Sigmoid colon (tissue), 4 donors: Measurements from ENCODE around the gene SAMD10.

ENCODE experiments used
- EP300 ChIP-seq, 4 donors: sonication (generic); formaldehyde crosslinking; IDR thresholded peaks; one replicate each; pipeline ENCODE4 v1.6.1; 2017; ENCODE audit warnings: antibody characterized with exemption in 4 of 4
- POLR2A ChIP-seq, 2 donors: fragments of 450-650 bp; IDR thresholded peaks; one replicate each; pipeline ENCODE4 v1.6.1; 2016; ENCODE audit warnings: antibody characterized with exemption in 2 of 2, mild to moderate bottlenecking in 2 of 2, moderate library complexity in 2 of 2
- POLR2AphosphoS5 ChIP-seq, 4 donors: sonication (generic); formaldehyde crosslinking; IDR thresholded peaks; one replicate each; pipeline ENCODE4 v1.6.1; 2017; ENCODE audit warnings: antibody characterized with exemption in 4 of 4
- TF ChIP-seq, protein P1 (sequence below), 4 experiments: fragments of 450-650 bp in 3 of 4; fragments of 200-600 bp in 1 of 4; IDR thresholded peaks; one replicate each; pipeline ENCODE4 v1.5.1; 2016 to 2019; ENCODE audit warnings: antibody characterized with exemption in 4 of 4, mild to moderate bottlenecking in 3 of 4, moderate library complexity in 2 of 4

DNA sequence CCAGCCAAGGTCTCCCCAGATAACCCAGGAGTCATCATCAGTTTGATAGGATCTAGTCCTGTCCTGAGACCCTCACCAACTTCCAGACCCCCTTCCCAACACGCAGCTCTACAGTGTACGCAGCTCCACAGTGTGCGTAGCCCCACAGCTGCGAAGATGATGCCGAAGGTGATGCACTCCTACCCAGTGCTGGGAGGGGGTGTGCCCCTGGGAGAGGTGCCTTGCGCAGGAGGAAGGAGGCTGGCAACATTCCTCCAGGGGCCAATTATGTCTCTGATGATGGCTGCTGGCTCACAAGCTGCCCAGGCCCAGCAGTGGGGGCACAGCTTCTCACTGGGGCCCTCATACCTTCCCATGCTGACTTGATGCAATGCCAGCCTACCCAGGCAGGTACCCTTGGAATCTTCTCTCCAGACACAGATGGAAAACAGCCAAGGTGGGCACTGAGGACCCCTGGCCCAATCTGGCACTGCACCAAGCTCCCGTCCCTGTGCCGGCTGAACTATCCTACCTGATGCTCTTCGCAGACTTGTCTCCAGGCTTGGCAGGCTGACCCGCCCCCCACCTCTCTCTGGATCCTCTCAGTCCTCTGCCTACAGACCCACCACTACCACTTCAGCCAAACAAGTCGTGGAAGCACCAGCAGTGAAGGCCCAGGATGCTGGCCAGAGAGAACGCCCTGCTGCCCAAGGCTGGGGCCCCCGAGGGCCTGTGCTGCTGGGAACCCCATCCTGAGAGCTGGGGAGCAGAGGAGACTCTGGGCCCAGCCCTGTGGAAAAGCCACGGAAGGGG, 11.1 kb downstream of the SAMD10 start:
- TF ChIP-seq, protein P1, sequence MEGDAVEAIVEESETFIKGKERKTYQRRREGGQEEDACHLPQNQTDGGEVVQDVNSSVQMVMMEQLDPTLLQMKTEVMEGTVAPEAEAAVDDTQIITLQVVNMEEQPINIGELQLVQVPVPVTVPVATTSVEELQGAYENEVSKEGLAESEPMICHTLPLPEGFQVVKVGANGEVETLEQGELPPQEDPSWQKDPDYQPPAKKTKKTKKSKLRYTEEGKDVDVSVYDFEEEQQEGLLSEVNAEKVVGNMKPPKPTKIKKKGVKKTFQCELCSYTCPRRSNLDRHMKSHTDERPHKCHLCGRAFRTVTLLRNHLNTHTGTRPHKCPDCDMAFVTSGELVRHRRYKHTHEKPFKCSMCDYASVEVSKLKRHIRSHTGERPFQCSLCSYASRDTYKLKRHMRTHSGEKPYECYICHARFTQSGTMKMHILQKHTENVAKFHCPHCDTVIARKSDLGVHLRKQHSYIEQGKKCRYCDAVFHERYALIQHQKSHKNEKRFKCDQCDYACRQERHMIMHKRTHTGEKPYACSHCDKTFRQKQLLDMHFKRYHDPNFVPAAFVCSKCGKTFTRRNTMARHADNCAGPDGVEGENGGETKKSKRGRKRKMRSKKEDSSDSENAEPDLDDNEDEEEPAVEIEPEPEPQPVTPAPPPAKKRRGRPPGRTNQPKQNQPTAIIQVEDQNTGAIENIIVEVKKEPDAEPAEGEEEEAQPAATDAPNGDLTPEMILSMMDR (IDR thresholded peaks at IDR 0.05): no peak
- TF ChIP-seq POLR2AphosphoS5 (IDR thresholded peaks at IDR 0.05) (no peak), EP300 (IDR thresholded peaks at IDR 0.05) (no peak), POLR2A (IDR thresholded peaks at IDR 0.05) (no peak)
